Lung (tissue), 12 donors: ENCODE results near the gene EIF4G1. TPM values are rescaled to one million over a fixed set of nuclear protein-coding genes. Genes with fewer than 3 reads are reported as not detected.

ENCODE experiments used
- ATAC-seq: fragments of 200-7000 bp; cut with Tn5 transposase; one replicate; pipeline ENCODE4 v1.9.1; 2020; ENCODE audit warnings: moderate number of reproducible peaks; ENCODE audit not compliant: insufficient read depth, low FRiP score
- DNase-seq, 3 donors: peaks; one replicate each; pipeline ENCODE4 v3.0.0-alpha.2; 2013 to 2017
- H3K27ac ChIP-seq, 2 donors: one replicate each; pipeline ENCODE4 v1.5.1; 2013; ENCODE audit warnings: mild to moderate bottlenecking in 2 of 2, moderate library complexity in 2 of 2, control low read depth in 1 of 2, inconsistent platforms in 1 of 2, low read depth in 1 of 2, low read length in 1 of 2
- H3K27me3 ChIP-seq, 3 donors: one replicate each; pipeline ENCODE4 v1.5.1; 2013; ENCODE audit warnings: low read length in 2 of 3; ENCODE audit not compliant: control insufficient read depth in 3 of 3, insufficient read depth in 3 of 3
- H3K36me3 ChIP-seq, 4 donors: one replicate each; pipeline ENCODE4 v1.5.1; 2013; ENCODE audit warnings: low read length in 4 of 4, mild to moderate bottlenecking in 1 of 4, moderate library complexity in 1 of 4; ENCODE audit not compliant: control insufficient read depth in 4 of 4, insufficient read depth in 4 of 4
- H3K4me1 ChIP-seq, 5 donors: one replicate each; pipeline ENCODE4 v1.5.1; 2013; ENCODE audit warnings: low read length in 5 of 5, mild to moderate bottlenecking in 2 of 5, moderate library complexity in 1 of 5; ENCODE audit not compliant: control insufficient read depth in 5 of 5, insufficient read depth in 5 of 5
- H3K4me3 ChIP-seq: one replicate; pipeline ENCODE4 v1.5.1; 2013; ENCODE audit warnings: mild to moderate bottlenecking, control low read depth, moderate library complexity
- H3K9ac ChIP-seq, 2 donors: one replicate each; pipeline ENCODE4 v1.5.1; 2013; ENCODE audit warnings: low read length in 2 of 2, control low read depth in 1 of 2; ENCODE audit not compliant: insufficient read depth in 1 of 2
- H3K9me3 ChIP-seq, 4 donors: one replicate each; pipeline ENCODE4 v1.5.1; 2013; ENCODE audit warnings: low read length in 3 of 4, mild to moderate bottlenecking in 1 of 4, moderate library complexity in 1 of 4; ENCODE audit not compliant: control insufficient read depth in 4 of 4, insufficient read depth in 3 of 4
- CTCF ChIP-seq: IDR thresholded peaks from 2 replicates; pipeline ENCODE4 v1.5.1; 2012; ENCODE audit warnings: mild to moderate bottlenecking; ENCODE audit errors: control extremely low read depth, extremely low read depth
- WGBS, 2 donors: extraction: QIAGEN DNeasy Blood & Tissue Kit; methylation state at CpG; one replicate each; pipeline ENCODE4 v1.1.7; 2013; 5-methylcytosine and 5-hydroxymethylcytosine counted together
- polyA plus RNA-seq, 2 donors: library from polyadenylated mRNA; stranded (reverse); fragments of 200-250 nt; gene quantifications; one replicate each; pipeline ENCODE4 v1.2.1, GENCODE V29; 2013
- total RNA-seq, 2 donors: library from RNA; depleted of rRNA in 1 of 2; stranded (reverse); fragments of >200 nt in 1 of 2; gene quantifications; one replicate each; pipeline ENCODE4 v1.2.1, GENCODE V29; 2014 to 2021
- donor health status: control.
- donor health status: control.
- donor health status: Bipolar disorder and iron deficiency.
- donor health status: healthy.
- donor health status: DM: yes; HTN: yes; CAD: no.

The EIF4G1 gene
- total and polyA plus RNA-seq, 4 donors, result 201 to 419 (median 226) TPM

- DNase-seq (peak; percentile 85 to 93 (median 87)), ATAC-seq (peak; percentile 87)
- H3K36me3 ChIP-seq, result peaks cover 40 to 65% (median 44%) of the 10 kb centered on the region in 4 donors
- no peak overlapping the region for H3K4me3 ChIP-seq
- H3K9ac ChIP-seq, result no peak overlapping the region
- H3K9me3 ChIP-seq, result no peaks in the 10 kb centered on the region
- H3K4me1 ChIP-seq, result peaks cover 3 to 30% (median 22%) of the 10 kb centered on the region in 5 donors
- TF ChIP-seq CTCF, result no peak
- no peaks in the 10 kb centered on the region for H3K27me3 ChIP-seq
- WGBS, 2 donors, result 0 to 5% methylated on average over 4 of the region's 4 CpGs
- H3K27ac ChIP-seq, result peak overlapping the region; percentile 66 to 73
Measured at GRCh38 chr3:184320104-184320445, 5.7 kb downstream of the EIF4G1 start.

GRCh38 chr3:184321666-184322065, 7.3 kb downstream of the EIF4G1 start:
- WGBS, 2 donors, result 85 to 88% methylated on average over 5 of the region's 5 CpGs
- DNase-seq (no peak), ATAC-seq (no peak)
- Histone ChIP-seq H3K27ac (peak overlapping the region in 1 of 2 donors; percentile 27), H3K27me3 (no peaks in the 10 kb centered on the region), H3K4me3 (no peak overlapping the region), H3K9me3 (no peaks in the 10 kb centered on the region), H3K4me1 (peaks cover 3 to 22% (median 12%) of the 10 kb centered on the region in 5 donors), H3K36me3 (peaks cover 56 to 74% (median 59%) of the 10 kb centered on the region in 4 donors), H3K9ac (no peak overlapping the region)
- TF ChIP-seq CTCF, result no peak

GRCh38 chr3:184322731-184323487, 8.5 kb downstream of the EIF4G1 start:
- Histone ChIP-seq H3K4me1 (peaks cover 3 to 15% (median 9%) of the 10 kb centered on the region in 5 donors), H3K4me3 (no peak overlapping the region), H3K9me3 (no peaks in the 10 kb centered on the region), H3K36me3 (peaks cover 67 to 76% (median 71%) of the 10 kb centered on the region in 4 donors), H3K9ac (no peak overlapping the region), H3K27ac (no peak overlapping the region), H3K27me3 (no peaks in the 10 kb centered on the region)
- TF ChIP-seq CTCF, result no peak
- DNase-seq, result no peak
- no peak for ATAC-seq
- WGBS, 2 donors, result 74 to 85% methylated on average over 20 of the region's 20 CpGs
